Measurements from ENCODE around the gene ZNF264. TPM values are rescaled to one million over a fixed set of nuclear protein-coding genes. Genes with fewer than 3 reads are reported as not detected.
"Not testable (repeated sequence)": the region's sequence is repeated elsewhere in the genome, so short reads cannot be mapped to it uniquely, and the experiment has no call there.

ZNF264 gene
- total RNA-seq, result 33.4 TPM
- long read RNA-seq, partial matches to known transcripts, result 0 of 1 reads
- long read RNA-seq, other reads (novel, unspliced or antisense), result 1 of 1 reads

- peak; percentile 97 for DNase-seq (ENCODE audit: low spot score)
These were observed at the start of gene ZNF264 for GRCh38 chr19:57191141-57192076. Gene ZNF264, plus strand, starts transcription at chr19:57191500. Its CDS starts 414 bp downstream, at chr19:57191914.

GRCh38 chr19:57141699-57142098 lies 49.6 kb upstream of the ZNF264 start:
- no peak for DNase-seq (ENCODE audit: low spot score)

- no peak for DNase-seq (ENCODE audit: low spot score)
These were observed 38.4 kb upstream of the ZNF264 start for GRCh38 chr19:57152921-57153320.

- no peak for DNase-seq (ENCODE audit: low spot score)
These were observed 29.2 kb upstream of the ZNF264 start for GRCh38 chr19:57161985-57162539.

- DNase-seq (ENCODE audit: low spot score), result no peak
These were observed 25.5 kb upstream of the ZNF264 start for GRCh38 chr19:57165846-57166245.

GRCh38 chr19:57167385-57167784 lies 23.9 kb upstream of the ZNF264 start, which contains the start of gene DUXA:
Gene DUXA, minus strand, starts transcription at chr19:57167485. Its CDS starts 42 bp downstream, at chr19:57167443.
- no peak for DNase-seq (ENCODE audit: low spot score)

- no peak for DNase-seq (ENCODE audit: low spot score)
These were observed 19.7 kb upstream of the ZNF264 start for GRCh38 chr19:57171551-57172081.

GRCh38 chr19:57190301-57190700 lies 999 bp upstream of the ZNF264 start:
- no peak for DNase-seq (ENCODE audit: low spot score)

GRCh38 chr19:57192077-57192420 lies 749 bp downstream of the ZNF264 start:
- no peak for DNase-seq (ENCODE audit: low spot score)

GRCh38 chr19:57192993-57193392 lies 1.7 kb downstream of the ZNF264 start:
- DNase-seq (ENCODE audit: low spot score), result no peak

- not testable (repeated sequence) for DNase-seq (ENCODE audit: low spot score)
These were observed 6.6 kb downstream of the ZNF264 start for GRCh38 chr19:57197874-57198273.

GRCh38 chr19:57202160-57202559 lies 10.9 kb downstream of the ZNF264 start:
- no peak for DNase-seq (ENCODE audit: low spot score)

GRCh38 chr19:57210381-57210780 lies 19.1 kb downstream of the ZNF264 start:
- no peak for DNase-seq (ENCODE audit: low spot score)

- no peak for DNase-seq (ENCODE audit: low spot score)
These were observed 20.8 kb downstream of the ZNF264 start for GRCh38 chr19:57212109-57212508.

GRCh38 chr19:57227502-57227901 lies 36.2 kb downstream of the ZNF264 start:
- DNase-seq (ENCODE audit: low spot score), result no peak

- no peak for DNase-seq (ENCODE audit: low spot score)
These were observed 40.4 kb downstream of the ZNF264 start for GRCh38 chr19:57231686-57232085.

- no peak for DNase-seq (ENCODE audit: low spot score)
These were observed 41.9 kb downstream of the ZNF264 start for GRCh38 chr19:57233207-57233606.

GRCh38 chr19:57239982-57240310 lies 48.6 kb downstream of the ZNF264 start:
- no peak for DNase-seq (ENCODE audit: low spot score)

GRCh38 chr19:57240311-57241090 lies 49.2 kb downstream of the ZNF264 start, which contains the start of gene ZNF805:
Gene ZNF805, plus strand, starts transcription at chr19:57240632. Its CDS starts 260 bp downstream, at chr19:57240892.
- peak; percentile 98 for DNase-seq (ENCODE audit: low spot score)

- no peak for DNase-seq (ENCODE audit: low spot score)
These were observed 49.9 kb downstream of the ZNF264 start for GRCh38 chr19:57241176-57241575.

GRCh38 chr19:57242821-57243220 lies 51.5 kb downstream of the ZNF264 start:
- DNase-seq (ENCODE audit: low spot score), result no peak

Data from mesenteric fat pad (tissue), 1 donor.